H1 (cell line): ENCODE results near the gene TNIP3.

Experiments
- CTCF ChIP-seq, 3 experiments: IDR thresholded peaks; 1 replicate in 2 of 3; 2 replicates in 1 of 3; pipeline versions ENCODE4 v1.5.1 to v1.6.1; 2011; ENCODE audit warnings: low read length in 3 of 3, mild to moderate bottlenecking in 3 of 3, inconsistent platforms in 2 of 3, low read depth in 1 of 3, moderate library complexity in 1 of 3; ENCODE audit not compliant: insufficient read depth in 1 of 3; ENCODE audit errors: control extremely low read depth in 1 of 3
- GTF2F1 ChIP-seq: IDR thresholded peaks from 2 replicates; pipeline ENCODE4 v1.6.1; 2012; ENCODE audit warnings: low read depth, low read length, improper control_type of control experiment, borderline replicate concordance
- KDM1A ChIP-seq: fragments of 200-600, 300-600 bp; sonication (generic); IDR thresholded peaks from 2 replicates; pipeline ENCODE4 v1.7.1; 2016; ENCODE audit warnings: mild to moderate bottlenecking, low read length, borderline replicate concordance
- POLR2A ChIP-seq, 2 experiments: IDR thresholded peaks; 1 replicate in 1 of 2; 2 replicates in 1 of 2; pipeline ENCODE4 v1.6.1; 2011; ENCODE audit warnings: low read depth in 2 of 2, low read length in 2 of 2, mild to moderate bottlenecking in 2 of 2; ENCODE audit errors: control extremely low read depth in 1 of 2
- SIN3A ChIP-seq, 2 experiments: IDR thresholded peaks in 1 of 2; conservative IDR thresholded peaks in 1 of 2; 2 replicates each; pipeline ENCODE4 v1.6.1; 2011 to 2012; ENCODE audit warnings: low read length in 2 of 2, improper control_type of control experiment in 1 of 2, low read depth in 1 of 2, mild to moderate bottlenecking in 1 of 2
- SUZ12 ChIP-seq: fragments of 200-600 bp; sonication (generic); IDR thresholded peaks from 2 replicates; pipeline ENCODE4 v1.6.1; 2012; ENCODE audit warnings: mild to moderate bottlenecking, inconsistent platforms, low read length, moderate library complexity, mixed read lengths

DNA sequence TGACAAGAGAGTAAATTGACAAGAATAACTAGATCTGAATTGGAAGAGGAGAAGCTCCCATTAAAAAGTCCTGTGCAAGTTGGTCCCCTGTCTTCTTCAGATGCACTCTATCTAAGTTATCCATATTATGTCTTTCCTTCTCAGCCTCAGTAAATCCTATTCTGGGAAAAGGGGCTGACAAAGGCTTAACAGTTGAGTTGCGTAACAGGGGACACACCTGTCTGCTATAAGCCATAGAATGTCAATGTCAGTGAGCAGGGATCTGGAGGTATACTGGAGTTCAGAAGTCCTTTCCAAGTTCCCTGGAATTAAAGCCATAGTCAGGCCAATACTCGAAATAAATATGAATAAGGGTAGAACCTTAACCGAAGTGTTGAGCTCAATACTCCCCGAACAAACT lies 26.3 kb upstream of the TNIP3 start:
- TF ChIP-seq CTCF (IDR thresholded peaks at IDR 0.05; ENCODE audit: control extremely low read depth in 1 of 3, insufficient read depth in 1 of 3, low read depth in 1 of 3, low read length in 3 of 3) = no peak
- TF ChIP-seq SIN3A (conservative IDR thresholded peaks at IDR 0.05 in 1 of 2, IDR thresholded peaks at IDR 0.05 in 1 of 2; ENCODE audit: low read depth in 1 of 2, low read length in 2 of 2) = no peak
- no peak for TF ChIP-seq SUZ12
- TF ChIP-seq KDM1A = no peak
- no peak for TF ChIP-seq POLR2A (IDR thresholded peaks at IDR 0.05; ENCODE audit: control extremely low read depth in 1 of 2, low read depth in 2 of 2, low read length in 2 of 2)
- no peak for TF ChIP-seq GTF2F1
